HEK293 (cell line): ENCODE measurements around the gene TCF12.

ENCODE experiments used
- CTCF ChIA-PET: fragments of 350-600 bp; formaldehyde crosslinking; extraction: SDS; loops from one replicate; lab custom pipeline; 2021; ENCODE audit warnings: antibody characterized with exemption; lab: Yijun Ruan, JAX
- POLR2A ChIA-PET: fragments of 300-600 bp; formaldehyde crosslinking; extraction: SDS; loops from one replicate; lab custom pipeline; 2020; ENCODE audit warnings: antibody characterized with exemption, inconsistent platforms; lab: Yijun Ruan, JAX
- H3K27ac ChIP-seq: fragments of 200-500 bp; sonication (Bioruptor generic); 2 replicates; pipeline ENCODE4 v1.5.1; 2014; ENCODE audit warnings: low read depth, low read length, control low read depth, inconsistent platforms; ENCODE audit errors: extremely low read depth
- H3K36me3 ChIP-seq, 2 experiments: fragments of 200-500 bp in 1 of 2; sonication (Bioruptor generic) in 1 of 2; 1 replicate in 1 of 2; 2 replicates in 1 of 2; pipeline ENCODE4 v1.5.1; 2014 to 2017; ENCODE audit warnings: inconsistent platforms in 2 of 2, low read length in 2 of 2; ENCODE audit not compliant: control insufficient read depth in 2 of 2, insufficient read depth in 1 of 2
- H3K4me1 ChIP-seq: fragments of 200-500 bp; sonication (Bioruptor generic); 2 replicates; pipeline ENCODE4 v1.5.1; 2014; ENCODE audit warnings: mild to moderate bottlenecking, low read length, inconsistent platforms; ENCODE audit not compliant: control insufficient read depth, insufficient read depth
- H3K4me3 ChIP-seq: 2 replicates; pipeline ENCODE4 v1.5.1; 2011; ENCODE audit warnings: low read depth, mild to moderate bottlenecking, control low read depth, low read length, moderate library complexity
- H3K9me3 ChIP-seq: fragments of 200-500 bp; sonication (Bioruptor generic); 2 replicates; pipeline ENCODE4 v1.5.1; 2014; ENCODE audit warnings: low read depth, low read length, inconsistent platforms; ENCODE audit not compliant: control insufficient read depth, insufficient read depth
- CTCF ChIP-seq: fragments of 450-650 bp; formaldehyde crosslinking; IDR thresholded peaks from 2 replicates; pipeline ENCODE4 v1.5.1; 2016; ENCODE audit warnings: missing biosample characterization, missing genetic modification characterization
- EGR2 ChIP-seq: fragments of 450-650 bp; formaldehyde crosslinking; IDR thresholded peaks from 2 replicates; pipeline ENCODE4 v1.5.1; 2016; ENCODE audit warnings: low read depth, missing biosample characterization, missing genetic modification characterization
- KLF1 ChIP-seq: fragments of 450-650 bp; formaldehyde crosslinking; IDR thresholded peaks from 2 replicates; pipeline ENCODE4 v1.5.1; 2016; ENCODE audit warnings: missing biosample characterization, missing genetic modification characterization
- KLF16 ChIP-seq: fragments of 450-650 bp; formaldehyde crosslinking; IDR thresholded peaks from 2 replicates; pipeline ENCODE4 v1.5.1; 2017; ENCODE audit warnings: missing biosample characterization, missing genetic modification characterization
- PRDM10 ChIP-seq: fragments of 450-650 bp; formaldehyde crosslinking; IDR thresholded peaks from 2 replicates; pipeline ENCODE4 v1.5.1; 2016; ENCODE audit warnings: missing biosample characterization, missing genetic modification characterization
- REPIN1 ChIP-seq: fragments of 450-650 bp; formaldehyde crosslinking; IDR thresholded peaks from 2 replicates; pipeline ENCODE4 v1.5.1; 2017; ENCODE audit warnings: missing biosample characterization, missing genetic modification characterization, low read depth
- SP2 ChIP-seq: fragments of 450-650 bp; formaldehyde crosslinking; IDR thresholded peaks from 2 replicates; pipeline ENCODE4 v1.5.1; 2016; ENCODE audit warnings: missing biosample characterization, missing genetic modification characterization
- SP7 ChIP-seq: fragments of 450-650 bp; formaldehyde crosslinking; IDR thresholded peaks from 2 replicates; pipeline ENCODE4 v1.5.1; 2016; ENCODE audit warnings: missing biosample characterization, missing genetic modification characterization
- ZBTB26 ChIP-seq: fragments of 450-650 bp; formaldehyde crosslinking; optimal IDR thresholded peaks from 2 replicates; pipeline ENCODE3; 2016; ENCODE audit warnings: missing biosample characterization, mild to moderate bottlenecking, missing genetic modification characterization
- ZBTB44 ChIP-seq: fragments of 450-650 bp; IDR thresholded peaks from 2 replicates; pipeline ENCODE4 v1.5.1; 2018; ENCODE audit warnings: missing biosample characterization, mild to moderate bottlenecking, missing genetic modification characterization
- ZBTB7A ChIP-seq: fragments of 450-650 bp; formaldehyde crosslinking; IDR thresholded peaks from 2 replicates; pipeline ENCODE4 v1.5.1; 2016; ENCODE audit warnings: low read depth, missing biosample characterization, missing genetic modification characterization
- ZBTB8A ChIP-seq: fragments of 450-650 bp; formaldehyde crosslinking; IDR thresholded peaks from 2 replicates; pipeline ENCODE4 v1.5.1; 2016; ENCODE audit warnings: missing biosample characterization, missing genetic modification characterization
- ZNF10 ChIP-seq: fragments of 450-650 bp; formaldehyde crosslinking; IDR thresholded peaks from 2 replicates; pipeline ENCODE4 v1.5.1; 2017; ENCODE audit warnings: missing biosample characterization, missing genetic modification characterization
- ZNF138 ChIP-seq: fragments of 450-650 bp; formaldehyde crosslinking; IDR thresholded peaks from 2 replicates; pipeline ENCODE4 v1.5.1; 2016; ENCODE audit warnings: missing biosample characterization, missing genetic modification characterization, borderline replicate concordance
- ZNF335 ChIP-seq: fragments of 450-650 bp; formaldehyde crosslinking; conservative IDR thresholded peaks from 2 replicates; pipeline ENCODE4 v1.5.1; 2016; ENCODE audit warnings: missing biosample characterization, missing genetic modification characterization
- ZNF521 ChIP-seq: fragments of 450-650 bp; formaldehyde crosslinking; IDR thresholded peaks from 2 replicates; pipeline ENCODE4 v1.5.1; 2017; ENCODE audit warnings: missing biosample characterization, mild to moderate bottlenecking, missing genetic modification characterization
- ZNF600 ChIP-seq: fragments of 450-650 bp; formaldehyde crosslinking; IDR thresholded peaks from 2 replicates; pipeline ENCODE4 v1.5.1; 2016; ENCODE audit warnings: missing biosample characterization, missing genetic modification characterization
- ZNF660 ChIP-seq: fragments of 450-650 bp; IDR thresholded peaks from 2 replicates; pipeline ENCODE4 v1.5.1; 2018; ENCODE audit warnings: missing biosample characterization, mild to moderate bottlenecking, missing genetic modification characterization
- ZNF664 ChIP-seq: fragments of 450-650 bp; formaldehyde crosslinking; IDR thresholded peaks from 2 replicates; pipeline ENCODE4 v1.5.1; 2016; ENCODE audit warnings: missing biosample characterization, missing genetic modification characterization
- ZSCAN16 ChIP-seq: fragments of 450-650 bp; formaldehyde crosslinking; IDR thresholded peaks from 2 replicates; pipeline ENCODE4 v1.5.1; 2016; ENCODE audit warnings: missing biosample characterization, missing genetic modification characterization
- ZSCAN4 ChIP-seq: fragments of 450-650 bp; formaldehyde crosslinking; IDR thresholded peaks from 2 replicates; pipeline ENCODE4 v1.5.1; 2017; ENCODE audit warnings: missing biosample characterization, missing genetic modification characterization

The TCF12 gene

GRCh38 chr15:57319226-57319918 is 400.9 kb downstream of the TCF12 start:
- Histone ChIP-seq H3K36me3 (no peaks in the 10 kb centered on the region), H3K27ac (no peak overlapping the region), H3K9me3 (no peaks in the 10 kb centered on the region), H3K4me3 (no peak overlapping the region), H3K4me1 (no peaks in the 10 kb centered on the region)
- ChIA-PET CTCF (interaction anchor here (0.6 kb wide), 1 partner anchor 49 kb away, joined by 3 read pairs; no protein-coding TSS in a partner anchor), POLR2A (no interaction called here)
- TF ChIP-seq ZNF335 (tag by site-specific recombination) (no peak), ZNF10 (tag by site-specific recombination) (no peak), ZNF521 (tag by site-specific recombination) (no peak), SP2 (tag by site-specific recombination) (no peak), REPIN1 (tag by site-specific recombination) (no peak), EGR2 (tag by site-specific recombination) (no peak), ZNF660 (tag by site-specific recombination) (no peak), ZBTB44 (tag by site-specific recombination) (no peak), ZNF664 (no peak), KLF16 (tag by site-specific recombination) (no peak), ZNF138 (tag by site-specific recombination) (no peak), ZBTB8A (tag by site-specific recombination) (no peak)

GRCh38 chr15:57319919-57320560 is 401.6 kb downstream of the TCF12 start:
- H3K27ac ChIP-seq = no peak overlapping the region
- H3K4me3 ChIP-seq = no peak overlapping the region
- H3K9me3 ChIP-seq = no peaks in the 10 kb centered on the region
- TF ChIP-seq KLF1 = no peak
- TF ChIP-seq ZSCAN4 (tag by site-specific recombination) = peak; percentile 66
- no peaks in the 10 kb centered on the region for H3K36me3 ChIP-seq
- ChIA-PET POLR2A (no interaction called here), CTCF (interaction anchor here (0.6 kb wide), 1 partner anchor 48 kb away, joined by 3 read pairs; no protein-coding TSS in a partner anchor)
- H3K4me1 ChIP-seq = no peaks in the 10 kb centered on the region

- CTCF ChIA-PET = no interaction called here
- Histone ChIP-seq H3K4me1 (no peaks in the 10 kb centered on the region), H3K36me3 (no peaks in the 10 kb centered on the region), H3K27ac (no peak overlapping the region), H3K9me3 (no peaks in the 10 kb centered on the region), H3K4me3 (no peak overlapping the region)
- POLR2A ChIA-PET = no interaction called here
- no peak for TF ChIP-seq KLF1
- no peak for TF ChIP-seq CTCF
- no peak for TF ChIP-seq ZSCAN16 (tag by site-specific recombination)
- no peak for TF ChIP-seq ZBTB7A
- TF ChIP-seq SP7 (tag by site-specific recombination) = no peak
- TF ChIP-seq ZBTB26 (tag by site-specific recombination) = no peak
- TF ChIP-seq ZNF600 (tag by site-specific recombination) = no peak
- TF ChIP-seq PRDM10 = no peak
Observed at GRCh38 chr15:57320631-57321220, 402.3 kb downstream of the TCF12 start.
